NCI-H774 (cell line): Measurements from ENCODE around the gene TNFSF15.

ENCODE experiments used
- DNase-seq: peaks from one replicate; lab custom pipeline; 2025; lab: John Stamatoyannopoulos, UW

Gene TNFSF15

GRCh38 chr9:114789006-114789405 lies 16.8 kb downstream of the TNFSF15 start:
- DNase-seq: no peak

GRCh38 chr9:114787781-114788498 lies 17.9 kb downstream of the TNFSF15 start:
- DNase-seq: no peak

GRCh38 chr9:114787214-114787613 lies 18.6 kb downstream of the TNFSF15 start:
- DNase-seq: no peak

GRCh38 chr9:114785866-114786650 lies 19.8 kb downstream of the TNFSF15 start:
- no peak for DNase-seq

GRCh38 chr9:114784721-114785279 lies 21.0 kb downstream of the TNFSF15 start:
- DNase-seq: no peak

GRCh38 chr9:114782586-114782985 lies 23.3 kb downstream of the TNFSF15 start:
- no peak for DNase-seq

GRCh38 chr9:114779352-114779845 lies 26.4 kb downstream of the TNFSF15 start:
- peak; percentile 87 for DNase-seq

- no peak for DNase-seq
Measured at GRCh38 chr9:114777821-114778609, 27.8 kb downstream of the TNFSF15 start.

GRCh38 chr9:114776683-114777399 lies 29.0 kb downstream of the TNFSF15 start:
- DNase-seq: no peak

GRCh38 chr9:114775981-114776380 lies 29.9 kb downstream of the TNFSF15 start:
- DNase-seq: no peak

GRCh38 chr9:114775121-114775520 lies 30.7 kb downstream of the TNFSF15 start:
- DNase-seq: no peak

GRCh38 chr9:114774524-114774923 lies 31.3 kb downstream of the TNFSF15 start:
- no peak for DNase-seq

- no peak for DNase-seq
Measured at GRCh38 chr9:114771889-114772288, 34.0 kb downstream of the TNFSF15 start.

- DNase-seq: no peak
Measured at GRCh38 chr9:114770991-114771390, 34.8 kb downstream of the TNFSF15 start.

- DNase-seq: no peak
Measured at GRCh38 chr9:114769624-114770023, 36.2 kb downstream of the TNFSF15 start.

- DNase-seq: no peak
Measured at GRCh38 chr9:114763220-114763619, 42.6 kb downstream of the TNFSF15 start.

- DNase-seq: no peak
Measured at GRCh38 chr9:114761523-114761922, 44.3 kb downstream of the TNFSF15 start.

- DNase-seq: no peak
Measured at GRCh38 chr9:114759512-114760341, 46.1 kb downstream of the TNFSF15 start.

GRCh38 chr9:114757984-114758383 lies 47.9 kb downstream of the TNFSF15 start:
- DNase-seq: no peak

GRCh38 chr9:114757395-114757794 lies 48.4 kb downstream of the TNFSF15 start:
- DNase-seq: no peak

GRCh38 chr9:114756920-114757319 lies 48.9 kb downstream of the TNFSF15 start:
- no peak for DNase-seq
